Activated CD4-positive, CD25-positive, alpha-beta regulatory T cell treated with anti-CD3 and anti-CD28 coated beads, Interleukin-2, amount 50 U/mL, for 16 hours (primary cell): ENCODE data around the gene NR5A2.

Experiments
- DNase-seq: peaks from one replicate; pipeline ENCODE4 v3.0.0-alpha.2; 2020; ENCODE audit warnings: low read depth, low spot score

Gene NR5A2

DNA sequence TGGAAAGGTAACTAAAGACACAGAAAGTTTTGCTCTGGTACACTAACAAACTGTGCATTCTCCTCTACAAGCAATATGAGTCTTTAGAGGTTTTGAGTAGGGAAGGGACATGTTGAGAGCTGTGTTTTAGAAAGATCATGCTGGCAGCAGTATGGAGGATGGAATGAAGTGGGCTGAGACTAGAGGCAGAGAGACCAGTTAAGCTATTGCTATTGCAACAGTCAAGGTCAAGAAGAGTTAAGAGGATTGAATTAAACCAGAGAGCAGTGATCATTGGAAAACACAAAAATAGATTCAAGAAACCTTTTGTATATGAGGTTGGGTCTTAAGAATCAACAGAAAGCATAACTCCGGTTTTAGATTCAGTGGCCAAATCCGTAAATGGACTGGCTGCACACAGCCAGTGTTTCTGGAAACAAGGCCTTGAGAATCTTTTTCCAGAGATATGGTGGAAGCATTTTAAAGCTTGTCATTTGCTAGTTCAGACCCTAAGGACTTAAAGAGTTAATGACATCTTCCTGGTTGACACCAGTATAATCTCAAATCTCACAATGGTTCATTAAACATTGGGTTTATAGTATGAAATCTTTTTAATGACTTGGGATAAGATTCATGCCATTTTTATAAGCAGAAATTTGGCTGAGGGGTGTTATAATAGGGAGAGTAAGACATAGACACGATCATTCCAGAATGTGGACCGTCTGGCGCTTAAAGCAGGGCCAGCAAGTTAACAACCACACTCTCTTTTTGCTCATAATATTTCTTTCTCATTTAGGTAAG is 177.9 kb downstream of the NR5A2 start:
- no peak for DNase-seq

GRCh38 chr1:200206340-200206739 is 178.8 kb downstream of the NR5A2 start:
- DNase-seq: no peak

GRCh38 chr1:200206761-200207160 is 179.3 kb downstream of the NR5A2 start:
- DNase-seq: no peak

- DNase-seq: no peak
Observed at GRCh38 chr1:200207711-200208126, 180.2 kb downstream of the NR5A2 start.

GRCh38 chr1:200211157-200211556 is 183.6 kb downstream of the NR5A2 start:
- DNase-seq: no peak

DNA sequence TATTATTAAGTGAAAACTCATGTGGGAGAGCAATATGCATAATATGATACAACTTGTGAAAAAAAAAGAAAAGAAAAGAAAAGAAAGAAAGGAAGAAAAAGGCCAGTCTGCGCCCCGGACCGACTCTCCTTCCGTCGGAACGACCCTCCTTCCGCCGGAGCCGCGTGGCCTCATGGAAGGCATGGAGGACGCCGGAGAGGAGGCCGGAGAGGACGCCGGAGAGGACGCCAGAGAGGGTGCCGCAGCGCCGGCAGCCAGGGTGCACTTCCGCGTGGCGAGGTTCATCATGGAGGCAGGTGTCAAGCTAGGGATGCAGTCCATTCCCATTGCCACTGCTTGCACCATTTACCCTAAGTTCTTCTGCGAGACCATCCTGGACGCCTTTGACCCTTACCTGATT is 185.9 kb downstream of the NR5A2 start:
- no peak for DNase-seq

GRCh38 chr1:200213921-200214320 is 186.4 kb downstream of the NR5A2 start:
- no peak for DNase-seq

DNA sequence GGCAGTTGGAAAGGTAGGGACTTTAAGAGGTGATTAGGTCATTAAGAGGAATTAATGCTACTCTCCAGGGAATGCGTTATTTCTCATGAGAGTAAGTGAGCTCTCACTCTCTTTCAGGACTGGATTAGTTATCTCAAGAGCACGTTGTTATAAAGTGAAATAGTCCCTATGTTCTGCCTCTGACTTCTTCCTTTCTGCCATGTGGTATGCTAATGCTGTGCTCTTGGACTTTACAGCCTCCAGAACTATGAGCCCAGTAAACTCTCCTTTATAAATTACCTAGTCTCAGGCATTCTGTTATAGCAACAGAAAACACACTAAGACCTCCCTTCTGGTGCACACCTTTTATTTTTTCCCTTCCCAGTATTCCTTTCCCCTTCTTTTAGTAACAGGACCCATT is 187.8 kb downstream of the NR5A2 start:
- no peak for DNase-seq

DNA sequence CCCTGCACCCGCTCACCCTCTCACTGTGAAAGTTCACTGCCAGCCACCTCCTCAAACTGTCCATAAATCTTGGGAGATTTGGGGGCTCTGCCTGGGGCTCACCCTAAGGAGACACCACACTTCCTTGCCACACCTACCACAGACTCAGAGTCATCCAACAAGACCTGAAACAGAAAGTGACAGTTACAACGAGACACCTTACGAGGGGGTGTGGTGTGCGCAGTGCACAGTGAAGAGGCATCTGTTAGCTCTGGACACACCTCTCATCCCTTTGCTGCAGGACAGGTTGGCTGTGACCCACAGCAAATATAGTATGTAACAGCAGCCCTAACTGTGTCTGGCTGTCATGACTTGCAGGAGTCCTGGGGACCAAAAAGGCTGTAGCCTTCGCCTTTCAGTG is 190.2 kb downstream of the NR5A2 start:
- no peak for DNase-seq

DNA sequence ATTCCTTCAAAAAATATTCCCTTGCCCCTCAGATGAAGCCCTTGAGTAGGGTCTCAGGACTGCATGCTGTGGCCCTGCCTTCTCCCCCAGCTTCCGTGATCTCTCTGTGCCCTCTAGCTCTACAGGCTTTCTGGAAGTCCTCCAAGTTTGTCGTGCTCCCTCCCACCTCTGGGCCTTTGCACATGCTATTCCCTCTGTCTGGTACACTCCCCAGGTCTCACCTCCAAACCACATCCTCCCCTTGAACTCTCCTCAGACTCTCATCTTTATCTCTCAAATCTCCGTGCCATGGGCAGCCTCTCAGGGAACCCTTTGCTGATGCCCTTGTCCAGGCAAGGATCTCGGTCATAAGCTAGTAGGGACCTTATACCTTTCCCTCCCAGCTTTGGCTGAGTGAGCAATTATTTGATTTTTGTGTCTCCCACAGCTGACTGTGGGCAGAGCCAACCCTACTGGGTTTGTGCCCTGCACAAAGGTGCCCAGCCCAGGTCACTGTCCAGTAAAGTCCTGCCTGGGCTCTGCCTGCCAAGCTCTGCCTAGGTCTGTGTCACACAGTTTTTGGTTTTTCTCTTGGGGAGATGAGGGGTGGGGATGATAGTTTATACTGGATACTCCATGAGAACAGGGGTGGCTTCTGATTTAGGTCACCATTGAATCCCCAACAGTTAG is 194.2 kb downstream of the NR5A2 start:
- DNase-seq: no peak

- no peak for DNase-seq
Observed at GRCh38 chr1:200223207-200223606, 195.7 kb downstream of the NR5A2 start.

DNA sequence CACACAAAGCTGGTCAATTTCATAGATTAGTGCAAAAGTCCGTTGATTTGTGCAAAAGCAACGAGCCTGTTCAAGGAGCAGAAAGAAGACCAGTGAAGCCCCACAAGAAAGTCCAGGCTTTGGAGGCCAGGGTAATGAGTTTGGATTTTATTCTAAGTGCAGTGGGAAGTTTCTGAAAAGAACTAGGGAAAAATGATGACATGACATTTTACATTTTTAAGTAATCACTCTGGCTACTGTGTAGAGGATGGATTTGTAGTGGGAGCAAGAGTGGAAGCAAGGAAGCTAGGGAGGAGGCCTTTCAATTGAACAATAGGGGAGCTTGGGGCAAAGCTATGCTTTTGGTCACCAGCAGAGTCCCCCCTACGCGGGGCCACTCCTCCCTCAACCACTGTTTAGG is 196.1 kb downstream of the NR5A2 start:
- DNase-seq: no peak

DNA sequence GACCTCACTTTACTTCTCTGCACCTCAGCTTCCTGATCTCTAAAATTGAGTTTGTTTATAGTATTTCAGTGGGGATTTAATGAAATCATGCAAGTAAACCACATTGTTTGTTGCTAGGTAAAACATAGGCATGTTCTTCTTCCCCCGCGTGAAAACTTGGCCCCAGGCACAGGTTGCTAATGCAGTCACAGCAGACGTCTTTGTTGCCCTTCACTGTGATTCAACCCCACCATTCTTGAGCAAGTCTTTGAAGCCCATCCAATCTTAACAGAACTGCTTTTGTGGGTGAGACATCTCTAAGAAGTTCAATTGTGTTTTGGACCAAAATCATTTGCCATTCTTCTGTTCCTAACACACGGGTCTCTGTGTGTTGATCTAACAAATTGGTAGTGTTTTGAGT is 196.8 kb downstream of the NR5A2 start:
- DNase-seq: no peak

DNA sequence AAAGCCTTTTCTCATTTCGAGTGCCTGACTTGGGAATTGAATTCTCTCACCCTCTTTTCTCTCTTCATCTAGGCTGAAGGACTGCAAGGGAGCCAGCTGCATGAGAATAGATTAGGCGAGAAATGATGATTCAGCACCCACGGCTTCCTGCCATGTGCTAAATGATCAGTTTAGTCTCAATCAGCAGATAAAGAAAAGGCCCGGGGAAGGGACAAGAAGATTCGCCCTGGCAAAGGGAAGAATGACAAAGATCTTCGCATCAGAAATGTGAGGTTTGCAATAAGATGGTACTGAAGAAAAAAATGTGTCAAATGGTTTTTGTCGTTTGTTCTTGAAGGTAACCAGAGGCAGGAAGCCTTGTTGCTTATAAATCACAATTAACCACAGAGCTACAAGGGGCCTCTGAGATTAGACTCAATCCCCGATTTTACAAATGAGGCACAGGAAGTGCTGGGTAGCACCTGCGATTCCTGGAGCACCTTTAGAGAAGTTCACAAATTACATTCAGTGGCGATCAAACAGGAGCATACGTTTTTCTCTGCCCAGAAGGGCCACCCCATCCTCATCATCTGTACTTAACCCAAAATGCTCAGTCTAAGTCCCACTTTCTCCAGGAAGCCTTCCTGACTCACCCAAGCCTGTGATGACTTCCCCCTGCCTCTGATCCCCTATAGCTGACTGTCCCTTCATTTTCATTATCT is 198.9 kb downstream of the NR5A2 start:
- no peak for DNase-seq

- DNase-seq: no peak
Observed at GRCh38 chr1:200226969-200227303, 199.4 kb downstream of the NR5A2 start.
